K562 (cell line): ENCODE data around the gene ASPHD1.

Source experiments
- BRF2 ChIP-seq: IDR thresholded peaks from 3 replicates; pipeline ENCODE4 v1.6.1; 2011; ENCODE audit warnings: borderline replicate concordance, mild to moderate bottlenecking; ENCODE audit not compliant: insufficient read length, insufficient read depth
- CREM ChIP-seq: IDR thresholded peaks from 2 replicates; pipeline ENCODE4 v1.6.1; 2014; ENCODE audit warnings: antibody characterized with exemption, low read depth
- RREB1 ChIP-seq: fragments of 250-450 bp; sonication (Bioruptor Pico); IDR thresholded peaks from 2 replicates; pipeline ENCODE4 v1.4.0; 2020
- YY1 ChIP-seq, 3 experiments: IDR thresholded peaks; 2 replicates each; pipeline ENCODE4 v1.6.1; 2011; ENCODE audit warnings: low read length in 2 of 3, mild to moderate bottlenecking in 2 of 3, moderate library complexity in 2 of 3, borderline replicate concordance in 1 of 3, control low read depth in 1 of 3, low read depth in 1 of 3; ENCODE audit not compliant: insufficient read depth in 3 of 3, insufficient replicate concordance in 2 of 3, control insufficient read depth in 1 of 3, insufficient read length in 1 of 3; ENCODE audit errors: extremely low read depth in 1 of 3

- no peak for TF ChIP-seq RREB1 (CRISPR knock-in tag)
- no peak for TF ChIP-seq BRF2
- no peak for TF ChIP-seq YY1 (IDR thresholded peaks at IDR 0.05; ENCODE audit: borderline replicate concordance in 1 of 3, control insufficient read depth in 1 of 3, extremely low read depth in 1 of 3, insufficient read depth in 3 of 3, insufficient read length in 1 of 3, insufficient replicate concordance in 2 of 3, low read depth in 1 of 3, low read length in 2 of 3)
- TF ChIP-seq CREM: no peak
These were observed 7.9 kb upstream of the ASPHD1 start for GRCh38 chr16:29892458-29892813.
